GM19035 (cell line): ENCODE measurements around the gene ATP6V1C2.
"Not testable (repeated sequence)": the region's sequence is repeated elsewhere in the genome, so short reads cannot be mapped to it uniquely, and the experiment has no call there.

Experiments used
- ATAC-seq: cut with Tn5 transposase; IDR thresholded peaks from one replicate; pipeline ENCODE4 v1.9.1; 2021; ENCODE audit not compliant: unreplicated experiment

Gene ATP6V1C2

DNA sequence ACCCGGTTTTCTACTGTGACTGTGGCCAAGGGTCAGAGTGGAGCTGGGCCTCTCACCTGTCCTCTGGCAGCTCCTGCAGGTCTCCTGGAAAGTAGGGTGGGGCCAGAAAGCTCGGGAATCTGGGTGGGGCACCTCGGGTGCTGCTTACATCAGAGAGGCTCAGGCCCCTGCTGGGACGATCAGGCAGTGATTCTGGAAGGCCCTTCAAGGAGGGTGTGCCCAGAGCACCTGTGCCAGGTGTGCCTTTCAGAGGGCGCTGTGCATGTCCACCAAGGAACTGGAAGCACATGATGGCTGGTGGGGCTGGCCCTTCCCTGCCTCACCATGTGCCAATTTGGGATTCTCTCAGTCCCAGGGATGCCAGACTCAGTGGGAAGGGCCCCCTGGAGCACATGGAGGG is 44.0 kb downstream of the ATP6V1C2 start:
- ATAC-seq, result no peak

DNA sequence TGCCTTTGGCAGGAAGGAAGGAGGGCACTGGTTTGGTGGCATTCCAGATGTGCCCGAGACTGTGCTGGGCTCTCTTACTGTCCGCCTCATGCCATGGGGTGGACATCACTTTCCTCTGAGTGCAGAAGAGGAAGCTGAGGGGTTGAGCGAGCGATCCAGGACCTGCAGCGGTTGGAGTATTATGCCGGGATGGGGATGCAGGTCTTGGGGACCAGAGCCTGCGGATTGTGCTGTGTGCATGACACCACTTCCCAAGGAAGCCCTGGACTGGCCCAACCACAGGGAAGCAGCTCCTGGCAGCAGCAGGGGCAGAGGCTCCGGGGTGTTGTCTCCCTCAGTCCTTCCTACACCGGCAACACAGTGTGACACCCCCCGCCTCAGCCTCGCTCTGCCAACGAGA is 44.5 kb downstream of the ATP6V1C2 start:
- ATAC-seq, result no peak

DNA sequence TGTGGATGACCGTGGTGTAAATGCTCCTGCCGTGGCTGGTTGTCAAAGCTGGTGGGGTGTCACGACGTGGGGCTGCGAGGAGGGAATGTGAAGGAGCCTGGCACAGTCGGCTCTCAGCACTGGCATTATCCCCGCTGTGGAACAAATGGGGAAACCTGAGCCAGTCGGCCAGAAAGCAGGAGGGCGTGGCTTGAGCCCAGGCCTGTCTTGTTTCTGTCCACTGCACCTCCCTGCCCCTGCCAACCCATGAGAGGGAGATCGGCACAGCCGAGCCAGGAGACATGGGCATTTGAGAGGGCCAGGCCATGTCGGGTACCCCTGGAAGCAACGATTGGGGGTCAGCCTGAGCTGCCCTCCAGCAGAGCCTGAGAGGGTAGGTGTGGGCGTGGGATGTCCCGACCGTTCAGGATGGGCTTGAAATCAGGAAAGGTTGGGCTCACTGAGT is 46.7 kb downstream of the ATP6V1C2 start:
- no peak for ATAC-seq

DNA sequence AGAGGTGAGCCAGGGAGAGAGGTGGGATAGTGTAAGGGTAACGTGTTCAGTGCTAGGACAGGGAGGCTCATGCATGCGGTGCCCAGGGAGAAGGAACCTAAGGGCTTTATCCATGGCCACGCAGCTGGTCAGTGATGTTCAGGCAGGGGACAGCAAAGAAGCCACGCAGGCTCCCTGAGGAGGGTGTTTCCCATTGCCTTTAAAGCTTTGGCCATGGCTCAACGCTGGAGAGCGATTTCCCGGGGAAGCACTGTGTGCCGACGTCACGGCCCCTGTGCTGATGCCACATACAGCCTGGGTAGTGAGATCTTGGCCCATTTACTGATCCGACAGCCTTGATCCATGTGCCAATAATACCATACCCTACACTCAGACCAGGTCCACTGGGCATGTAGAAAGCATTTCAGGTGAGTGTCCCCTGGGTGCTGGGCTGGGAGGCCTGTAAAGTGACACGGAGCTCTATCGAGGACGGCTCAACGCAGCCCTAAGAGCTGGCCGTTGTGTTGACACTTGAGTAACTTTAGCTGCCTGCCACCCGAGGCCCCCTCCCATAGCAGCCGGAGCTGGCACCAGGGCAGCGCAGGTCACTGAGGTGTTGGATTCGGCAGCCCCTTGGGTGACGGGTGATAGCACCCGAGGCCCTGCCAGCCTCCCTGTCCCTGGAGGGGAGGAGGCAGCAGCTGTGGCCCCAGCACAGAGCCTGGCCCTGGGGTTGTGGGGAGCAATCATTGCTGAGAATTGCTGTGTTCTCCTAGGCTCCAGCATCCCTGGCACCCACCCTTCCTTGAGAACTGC is 49.7 kb downstream of the ATP6V1C2 start:
- ATAC-seq, result no peak

DNA sequence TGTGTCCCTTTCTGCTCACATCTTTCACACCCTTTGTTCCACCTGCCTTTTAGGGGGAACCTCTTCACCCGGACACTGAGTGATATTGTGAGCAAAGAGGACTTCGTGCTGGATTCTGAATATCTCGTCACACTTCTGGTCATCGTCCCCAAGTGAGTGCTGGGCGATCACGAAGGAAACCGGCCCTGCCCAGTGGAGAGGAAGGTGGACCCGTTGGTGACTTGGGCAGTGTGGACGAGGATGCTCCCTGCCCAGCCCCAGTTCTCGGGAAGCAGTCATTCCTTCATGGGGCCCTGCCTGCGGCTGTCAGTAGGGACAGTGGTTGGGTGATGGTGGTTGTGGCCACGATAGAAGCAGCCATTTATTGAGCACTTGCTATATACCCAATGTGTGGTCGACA is 50.4 kb downstream of the ATP6V1C2 start:
- no peak for ATAC-seq

DNA sequence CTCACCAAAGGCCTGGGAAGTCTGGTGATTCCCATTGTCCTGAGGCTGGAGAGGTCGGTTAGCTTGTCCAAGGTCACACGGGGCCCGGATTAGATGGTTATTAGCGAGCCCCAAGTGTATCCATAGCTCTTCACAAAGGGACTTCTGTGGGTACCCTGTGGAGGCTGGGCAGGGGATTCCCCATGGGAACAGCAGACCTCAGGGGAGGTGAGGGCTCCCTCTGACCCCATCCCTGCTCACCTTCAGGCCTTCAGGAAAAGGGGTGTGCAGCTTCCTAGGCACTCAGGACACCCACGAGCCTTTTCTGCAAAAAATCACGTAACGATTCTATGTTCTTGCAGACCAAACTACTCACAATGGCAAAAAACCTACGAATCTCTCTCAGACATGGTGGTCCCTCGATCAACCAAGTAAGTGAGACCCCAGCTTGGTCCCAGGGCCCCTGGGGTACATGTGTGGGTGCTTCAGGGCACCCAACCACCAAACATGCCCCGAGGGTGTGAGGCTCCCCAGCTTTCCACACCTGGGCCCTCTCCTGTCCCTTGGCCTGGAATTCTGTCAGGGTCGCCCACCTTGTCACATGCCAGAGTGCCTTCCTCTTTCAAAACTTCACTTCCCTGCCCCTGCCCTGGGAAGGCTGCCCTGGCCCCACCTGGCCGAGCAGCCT is 50.9 kb downstream of the ATP6V1C2 start:
- no peak for ATAC-seq

DNA sequence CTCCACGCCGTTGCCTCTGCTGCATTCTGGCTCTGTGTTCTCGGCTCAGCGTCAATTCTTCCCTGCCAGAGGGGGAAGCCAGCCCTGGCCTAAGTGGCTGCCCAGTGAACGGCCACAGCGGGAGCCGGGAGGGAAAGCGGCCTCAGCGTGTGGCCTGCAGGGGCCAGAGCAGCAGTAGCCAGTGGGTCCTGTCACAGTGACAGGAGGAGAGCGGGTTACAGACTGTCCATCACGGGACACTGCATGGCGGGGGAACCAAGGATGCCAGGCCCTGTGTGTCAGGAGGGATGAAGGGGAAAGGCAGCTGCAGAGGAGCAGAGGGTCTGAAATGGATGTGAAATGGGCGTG is 51.4 kb downstream of the ATP6V1C2 start:
- ATAC-seq, result no peak

DNA sequence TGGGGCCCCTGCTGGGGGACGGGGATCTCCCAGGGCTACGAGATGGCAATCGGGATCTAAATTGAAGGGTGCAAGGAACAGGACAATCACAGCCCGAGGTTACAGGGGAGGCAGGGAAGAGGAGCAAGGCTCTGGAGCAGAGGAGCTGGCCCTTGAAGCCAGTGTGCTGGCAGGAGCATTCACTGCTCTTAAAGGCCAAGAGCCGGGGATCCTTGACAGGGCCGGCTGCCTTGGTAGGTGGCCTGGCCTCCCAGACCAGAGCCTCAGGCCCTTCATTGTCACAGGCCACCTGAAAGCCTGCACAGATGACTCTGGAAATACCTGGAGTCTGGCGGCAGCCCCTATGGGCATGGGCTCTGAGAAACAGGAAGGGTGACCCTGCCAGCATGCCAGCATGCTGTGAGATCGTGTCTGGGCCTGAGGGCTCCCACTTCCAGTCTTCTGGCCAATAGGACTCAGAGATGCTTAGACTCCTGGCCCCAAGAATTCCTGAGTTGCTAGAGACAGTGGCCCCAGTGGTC is 52.5 kb downstream of the ATP6V1C2 start:
- ATAC-seq, result no peak

DNA sequence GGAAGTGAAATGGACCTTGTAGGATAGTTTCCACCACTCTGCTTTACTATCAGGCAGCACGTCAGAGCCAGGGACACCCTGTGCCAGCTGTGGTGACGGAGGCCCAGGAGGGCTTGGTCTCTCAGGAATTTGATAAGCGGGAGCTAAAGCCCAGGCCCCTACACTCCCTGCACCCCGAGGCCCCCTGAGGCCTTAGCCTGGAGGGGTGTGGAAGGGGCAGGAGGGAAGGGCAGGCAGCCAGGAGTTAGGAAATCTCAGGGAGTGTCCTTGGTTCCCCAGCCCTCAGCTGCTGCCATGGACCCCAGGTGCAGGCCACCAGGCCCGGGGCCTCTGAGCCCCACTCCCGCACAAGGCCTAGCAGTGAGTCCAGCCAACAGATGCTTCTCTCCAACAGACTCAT is 53.0 kb downstream of the ATP6V1C2 start:
- ATAC-seq, result no peak

DNA sequence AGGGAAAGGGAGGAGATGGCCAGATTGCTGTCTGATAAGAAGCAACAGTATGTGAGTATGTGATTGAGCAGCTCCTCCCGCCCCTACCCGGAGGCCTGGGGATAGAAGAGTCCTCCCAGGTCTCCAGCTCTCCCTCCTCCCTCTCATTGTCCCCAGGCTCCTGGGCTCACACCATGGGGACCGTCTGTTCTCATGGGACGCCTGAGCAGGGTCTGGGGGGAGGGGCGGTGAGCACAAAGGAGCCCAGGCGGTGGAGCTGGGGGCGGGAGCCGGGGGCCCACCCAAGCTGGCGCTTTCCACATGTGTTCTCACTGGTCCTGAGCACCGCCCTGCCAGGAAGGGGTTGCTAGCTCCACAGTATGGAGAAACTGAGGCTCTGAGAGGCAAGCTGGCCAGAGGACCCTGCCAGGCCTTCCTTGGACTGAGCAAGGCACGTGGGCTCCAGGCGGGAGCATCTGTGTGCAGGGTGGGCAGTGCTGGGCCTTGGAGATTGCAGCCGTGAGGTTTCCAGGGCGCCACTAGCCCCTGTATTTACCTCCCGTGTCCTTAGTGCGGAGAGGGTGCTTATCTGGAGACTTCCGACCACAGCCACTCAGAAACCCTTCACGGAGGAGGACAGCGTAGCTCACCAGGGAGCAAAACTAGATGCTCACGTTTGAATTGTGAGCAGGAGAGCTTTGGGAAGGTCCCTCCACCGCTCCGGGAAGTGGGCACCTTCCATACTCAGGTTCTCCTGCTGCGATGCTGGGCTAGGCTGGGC is 53.8 kb downstream of the ATP6V1C2 start:
- no peak for ATAC-seq

DNA sequence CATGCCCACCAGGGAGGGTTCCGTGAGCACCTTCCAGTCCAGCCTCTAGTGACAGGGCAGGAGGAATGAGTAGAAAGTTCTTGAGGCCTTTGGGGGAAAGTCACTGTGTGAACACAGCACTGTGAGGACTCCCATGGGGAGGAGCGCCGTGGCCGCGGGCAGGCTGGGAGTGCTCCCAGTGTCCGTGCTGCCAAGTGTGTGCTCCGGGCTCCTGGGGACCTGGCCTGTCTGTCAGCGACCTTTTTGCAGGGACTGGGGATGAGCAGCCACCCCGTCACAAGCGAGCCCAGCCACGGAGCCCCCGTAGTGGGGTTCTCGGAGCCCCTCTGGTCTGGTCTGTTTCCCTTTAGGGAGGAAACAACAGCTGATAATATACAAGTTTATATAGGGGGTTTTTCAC is 54.4 kb downstream of the ATP6V1C2 start:
- ATAC-seq, result no peak

DNA sequence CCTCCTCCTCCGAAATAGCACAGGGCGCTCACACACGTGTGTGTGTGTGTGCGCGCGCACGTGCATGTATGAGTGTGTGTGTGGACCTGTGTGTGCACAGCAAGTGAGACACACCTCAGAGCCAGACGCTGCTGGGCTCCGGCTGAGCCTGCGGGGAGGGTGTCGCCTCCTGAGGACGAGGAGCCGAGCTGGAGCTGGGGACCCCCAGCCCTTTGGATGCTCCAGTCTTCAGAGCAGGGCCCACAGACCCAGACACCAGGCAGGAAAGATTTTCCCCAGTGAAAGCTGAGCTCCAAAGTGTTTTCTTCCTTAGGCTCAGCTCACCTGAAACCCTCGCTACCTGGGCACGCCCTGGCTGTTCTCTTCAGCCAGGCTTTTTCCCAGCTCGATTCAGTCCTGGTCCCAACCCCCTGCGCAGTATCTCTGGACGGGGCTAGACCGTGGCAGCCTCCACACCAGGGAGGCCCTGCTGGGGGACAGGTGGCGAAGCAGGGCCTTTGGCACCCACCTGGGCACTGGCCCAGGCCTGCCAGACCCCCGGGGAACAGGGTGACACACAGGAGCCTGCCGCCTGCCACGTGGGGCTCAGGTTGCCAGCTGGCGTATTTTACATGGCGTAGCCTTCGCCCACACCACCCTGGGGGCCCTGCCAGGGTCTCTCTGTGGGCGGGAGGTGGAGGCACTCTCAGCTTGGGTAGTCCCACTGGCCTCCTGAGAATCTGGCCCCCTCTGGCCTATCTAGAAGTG is 55.0 kb downstream of the ATP6V1C2 start:
- no peak for ATAC-seq

DNA sequence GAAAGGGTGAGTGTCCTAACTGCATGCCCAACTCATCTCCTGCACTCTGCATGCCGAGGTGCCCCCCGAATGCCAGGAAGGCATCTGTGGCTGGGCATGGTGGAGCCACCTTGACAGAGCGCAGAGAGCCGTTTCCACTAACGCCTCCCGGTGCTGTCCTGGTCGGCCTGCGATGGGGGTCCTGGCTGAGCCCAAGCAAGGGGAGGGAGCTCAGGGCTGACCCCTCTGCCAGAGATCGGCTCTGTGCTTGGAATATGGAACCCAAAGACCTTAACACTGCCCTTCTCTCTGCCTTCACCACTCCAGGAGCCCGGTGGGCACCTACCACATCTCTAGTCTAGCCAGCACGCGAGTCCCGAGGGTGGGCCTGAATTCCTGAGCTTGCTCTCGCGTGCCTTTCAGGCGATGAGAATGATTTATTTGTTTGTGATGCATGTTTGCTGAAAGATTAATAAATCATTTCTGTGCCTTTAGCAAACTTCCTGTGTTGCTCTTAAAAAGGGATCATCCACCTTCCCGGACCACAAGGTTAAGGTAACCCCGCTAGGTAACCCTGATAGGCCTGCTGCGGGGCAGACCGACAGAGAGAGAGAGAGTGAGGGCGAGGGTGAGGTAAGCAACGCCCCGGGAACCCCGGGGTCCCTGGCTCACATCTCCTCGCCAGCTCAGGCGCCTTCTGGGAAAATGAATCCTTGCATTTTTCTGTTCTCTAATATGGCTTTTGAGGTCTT is 55.8 kb downstream of the ATP6V1C2 start:
- ATAC-seq, result no peak

DNA sequence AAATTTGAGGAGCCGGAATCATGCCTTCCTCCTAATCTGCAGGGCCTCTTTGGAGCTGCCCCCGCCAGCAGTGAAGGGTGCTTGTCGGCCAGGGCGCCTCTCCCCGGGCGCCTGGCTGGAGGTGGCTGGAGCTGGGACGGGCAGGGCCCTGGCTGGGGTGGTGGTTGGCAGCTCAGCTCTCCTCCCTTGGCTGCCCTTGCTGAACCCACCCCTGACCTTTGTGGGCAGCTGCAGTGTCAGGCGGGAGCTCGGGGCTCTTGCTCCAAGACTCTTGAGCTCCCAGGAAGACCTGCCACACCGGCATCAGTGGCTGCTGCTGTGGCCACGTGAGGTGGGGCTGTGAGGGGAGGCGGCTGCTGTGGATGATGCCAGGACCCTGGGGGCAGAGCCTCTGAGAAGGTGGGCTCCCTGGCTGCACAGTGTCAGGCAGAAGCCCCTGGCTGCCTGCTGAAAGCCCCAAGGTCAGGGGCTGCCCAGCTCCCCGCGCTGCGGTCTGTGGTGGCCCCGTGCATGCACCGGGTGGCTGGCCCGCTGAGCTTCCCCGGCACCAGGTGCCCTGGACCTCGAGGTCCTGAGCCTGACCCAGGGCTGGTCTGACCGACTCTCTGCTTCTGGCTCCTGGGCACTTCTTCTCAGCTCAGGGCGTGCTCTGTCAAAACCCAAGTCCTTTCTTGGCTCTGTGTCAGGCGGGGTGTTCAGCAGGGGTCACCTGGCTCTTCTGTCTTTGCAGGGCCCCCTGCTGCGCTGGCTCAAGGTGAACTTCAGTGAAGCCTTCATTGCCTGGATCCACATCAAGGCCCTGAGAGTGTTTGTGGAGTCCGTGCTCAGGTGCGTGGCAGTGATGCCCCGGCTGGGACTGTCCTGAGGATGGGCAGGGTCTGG is 56.7 kb downstream of the ATP6V1C2 start:
- no peak for ATAC-seq

DNA sequence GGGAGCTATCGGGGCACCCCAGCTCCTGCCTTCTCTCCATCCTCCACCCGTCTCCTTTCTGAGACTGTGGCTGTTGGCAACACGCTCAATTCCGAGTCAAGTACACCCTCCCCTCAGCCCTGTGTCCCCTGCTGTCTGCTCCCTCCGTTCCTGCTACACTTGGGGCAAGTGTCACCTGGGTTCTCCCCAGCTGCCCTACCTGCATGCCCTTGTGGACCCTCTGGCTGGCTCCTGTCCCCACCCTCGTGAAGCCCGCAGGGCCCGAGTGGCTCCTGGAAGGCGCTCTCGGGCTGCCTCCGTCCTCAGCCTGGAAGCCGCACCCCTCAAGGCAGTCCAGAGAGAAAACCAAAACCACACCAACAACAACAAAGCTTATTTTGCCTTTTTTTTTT is 57.3 kb downstream of the ATP6V1C2 start:
- ATAC-seq, result no peak

DNA sequence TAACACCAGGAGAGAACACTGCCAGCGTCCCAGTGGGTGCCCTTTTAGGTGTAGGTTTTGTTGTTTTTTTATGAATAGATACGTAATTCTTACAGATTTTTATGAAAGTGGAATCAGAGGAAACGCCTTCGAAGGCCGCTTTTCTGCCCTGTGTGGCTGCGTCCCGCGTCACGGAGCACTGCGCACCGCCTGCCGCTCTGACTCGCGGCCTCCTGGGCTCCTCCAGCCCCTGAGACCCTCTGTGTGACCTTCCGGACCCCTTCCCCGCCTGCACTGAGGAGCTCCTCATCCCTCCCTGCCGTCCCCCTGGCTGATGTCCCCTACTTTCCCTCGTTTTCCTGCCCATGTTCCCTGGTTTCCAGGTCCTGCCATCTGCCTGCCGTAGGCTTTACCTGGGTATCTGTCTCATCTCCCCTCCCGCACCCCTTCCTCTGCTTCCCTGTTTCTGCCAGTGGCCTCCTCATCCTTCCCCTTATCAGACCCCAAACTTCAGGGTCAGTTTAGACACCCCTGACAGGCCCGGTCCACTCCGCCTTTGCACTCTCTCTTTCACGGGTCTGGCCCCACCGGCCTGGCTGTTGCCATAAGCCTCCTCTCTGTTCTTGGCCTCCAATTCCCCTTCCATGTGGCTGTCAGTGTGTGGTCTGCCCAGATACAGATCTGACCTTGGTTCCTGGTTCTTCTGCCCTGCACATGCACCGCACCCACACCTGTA is 58.5 kb downstream of the ATP6V1C2 start:
- ATAC-seq, result no peak

DNA sequence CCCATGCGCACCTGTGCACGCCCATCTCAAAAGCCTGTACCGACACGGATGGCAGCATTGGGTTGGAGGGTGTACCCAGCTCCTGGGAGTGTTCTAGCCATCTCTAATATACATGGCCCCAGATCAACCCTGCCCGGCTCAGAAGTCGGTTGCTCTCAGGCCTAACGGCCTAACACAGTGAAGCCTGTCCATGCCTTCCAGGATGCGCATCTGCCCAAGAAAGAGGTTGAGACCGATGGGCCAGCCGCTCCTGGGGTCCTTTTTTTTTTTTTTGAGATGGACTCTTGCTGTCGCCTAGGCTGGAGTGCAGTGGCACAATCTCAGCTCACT is 59.0 kb downstream of the ATP6V1C2 start:
- no peak for ATAC-seq

DNA sequence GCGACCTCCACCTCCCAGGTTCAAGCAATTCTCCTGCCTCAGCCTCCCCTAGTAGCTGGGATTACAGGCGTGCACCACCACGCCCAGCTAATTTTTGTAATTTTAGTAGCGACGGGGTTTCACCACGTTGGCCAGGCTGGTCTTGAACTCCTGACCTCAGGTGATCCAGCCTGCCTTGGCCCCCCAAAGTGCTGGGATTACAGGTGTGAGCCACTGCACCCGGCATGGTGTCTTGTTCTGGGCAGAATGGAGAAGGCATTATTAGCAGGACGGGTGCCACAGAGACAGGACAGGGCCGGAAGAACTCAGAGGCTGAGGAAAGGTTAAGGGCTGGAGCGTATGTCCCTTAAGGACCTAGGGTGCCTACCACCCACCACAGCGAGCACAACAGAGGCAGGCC is 59.4 kb downstream of the ATP6V1C2 start:
- ATAC-seq, result not testable (repeated sequence)

DNA sequence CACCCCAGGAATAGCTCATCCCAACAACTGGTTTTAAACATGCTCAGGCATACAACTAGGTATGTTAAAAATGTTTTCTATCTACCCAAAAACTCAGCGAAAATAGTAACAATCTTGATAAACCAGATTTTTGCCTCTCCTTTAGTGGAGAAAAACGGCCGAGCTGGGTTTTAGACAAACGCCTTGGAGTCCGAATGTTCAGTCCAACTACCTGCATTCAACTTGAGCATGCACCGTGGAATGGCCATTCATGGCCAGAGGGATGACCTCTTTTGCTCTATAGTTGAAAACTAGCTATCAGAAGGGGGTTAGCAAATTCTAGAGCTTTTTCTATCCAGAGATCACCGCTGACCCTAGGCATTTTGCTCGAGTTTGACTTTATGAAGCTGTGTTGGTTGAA is 60.3 kb downstream of the ATP6V1C2 start:
- no peak for ATAC-seq
